ENCODE results near the gene KCNMA1. TPM values are rescaled to one million over a fixed set of nuclear protein-coding genes. Genes with fewer than 3 reads are reported as not detected.
"Not testable (repeated sequence)": the region's sequence is repeated elsewhere in the genome, so short reads cannot be mapped to it uniquely, and the experiment has no call there.

The KCNMA1 gene
- total and polyA plus RNA-seq, 10 donors, result 9.3 to 114 (median 51.5) TPM

DNA sequence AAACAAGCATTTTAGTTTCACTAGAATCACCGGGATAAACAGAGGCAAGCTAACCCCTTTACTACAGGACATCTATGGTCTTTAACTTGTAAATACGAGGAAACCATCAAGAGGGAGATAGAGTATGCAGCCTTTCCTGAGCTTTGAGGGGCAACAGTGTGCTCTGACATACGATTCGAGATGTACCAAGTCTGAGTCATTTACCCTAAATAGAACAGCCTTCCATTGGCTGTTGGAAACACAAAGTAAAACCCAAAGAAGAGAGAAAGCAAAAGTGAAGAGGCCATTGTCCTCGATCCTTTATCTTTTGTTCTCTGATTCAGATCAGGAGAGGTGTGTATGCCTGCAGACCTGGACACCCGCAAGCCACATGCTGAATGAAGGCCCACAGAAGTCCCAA is 289.5 kb downstream of the KCNMA1 start:
- no peak for TF ChIP-seq POLR2A (IDR thresholded peaks at IDR 0.05)
- TF ChIP-seq POLR2AphosphoS5 (IDR thresholded peaks at IDR 0.05), result no peak
- TF ChIP-seq, protein P1, sequence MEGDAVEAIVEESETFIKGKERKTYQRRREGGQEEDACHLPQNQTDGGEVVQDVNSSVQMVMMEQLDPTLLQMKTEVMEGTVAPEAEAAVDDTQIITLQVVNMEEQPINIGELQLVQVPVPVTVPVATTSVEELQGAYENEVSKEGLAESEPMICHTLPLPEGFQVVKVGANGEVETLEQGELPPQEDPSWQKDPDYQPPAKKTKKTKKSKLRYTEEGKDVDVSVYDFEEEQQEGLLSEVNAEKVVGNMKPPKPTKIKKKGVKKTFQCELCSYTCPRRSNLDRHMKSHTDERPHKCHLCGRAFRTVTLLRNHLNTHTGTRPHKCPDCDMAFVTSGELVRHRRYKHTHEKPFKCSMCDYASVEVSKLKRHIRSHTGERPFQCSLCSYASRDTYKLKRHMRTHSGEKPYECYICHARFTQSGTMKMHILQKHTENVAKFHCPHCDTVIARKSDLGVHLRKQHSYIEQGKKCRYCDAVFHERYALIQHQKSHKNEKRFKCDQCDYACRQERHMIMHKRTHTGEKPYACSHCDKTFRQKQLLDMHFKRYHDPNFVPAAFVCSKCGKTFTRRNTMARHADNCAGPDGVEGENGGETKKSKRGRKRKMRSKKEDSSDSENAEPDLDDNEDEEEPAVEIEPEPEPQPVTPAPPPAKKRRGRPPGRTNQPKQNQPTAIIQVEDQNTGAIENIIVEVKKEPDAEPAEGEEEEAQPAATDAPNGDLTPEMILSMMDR (IDR thresholded peaks at IDR 0.05 in 8 of 11, conservative IDR thresholded peaks at IDR 0.05 in 3 of 11), result no peak
- Histone ChIP-seq H3K9me3 (no peaks in the 10 kb centered on the region), H3K4me3 (no peak overlapping the region), H3K4me1 (no peaks in the 10 kb centered on the region), H3K36me3 (no peaks in the 10 kb centered on the region), H3K27ac (no peak overlapping the region), H3K27me3 (replicated peaks in 1 of 7) (no peaks in the 10 kb centered on the region)
- no peak for DNase-seq
- WGBS, 5 donors, result 81 to 92% (median 86%) methylated on average over 6 of the region's 6 CpGs
- intact Hi-C loops (cut with DNase I; ENCODE audit: low total_unique reads), result no loop called here

DNA sequence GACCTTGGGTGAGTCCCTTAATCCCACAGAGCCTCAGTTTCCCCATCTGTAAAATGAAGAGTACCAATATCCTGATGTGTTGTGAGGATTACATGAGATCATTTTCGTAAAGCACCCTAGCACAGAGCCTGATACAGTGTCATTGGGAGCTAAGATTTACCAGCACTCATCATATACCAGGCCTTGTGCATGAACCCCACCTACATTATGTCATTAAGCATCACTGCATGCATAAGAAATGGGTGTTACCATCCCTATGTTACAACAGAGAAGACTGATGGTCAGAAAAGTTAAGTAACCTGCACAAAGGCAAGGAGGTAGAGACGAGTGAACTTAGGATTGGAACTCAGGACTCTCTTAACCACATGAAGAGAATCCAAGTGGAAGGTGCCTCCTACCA is 290.6 kb downstream of the KCNMA1 start:
- Histone ChIP-seq H3K27ac (no peak overlapping the region), H3K27me3 (replicated peaks in 1 of 7) (no peaks in the 10 kb centered on the region), H3K4me1 (no peaks in the 10 kb centered on the region), H3K9me3 (no peaks in the 10 kb centered on the region), H3K36me3 (no peaks in the 10 kb centered on the region), H3K4me3 (no peak overlapping the region)
- intact Hi-C loops (cut with DNase I; ENCODE audit: low total_unique reads), result no loop called here
- no peak for DNase-seq
- no peak for TF ChIP-seq POLR2A (IDR thresholded peaks at IDR 0.05)
- no peak for TF ChIP-seq POLR2AphosphoS5 (IDR thresholded peaks at IDR 0.05)
- TF ChIP-seq, protein P1 (IDR thresholded peaks at IDR 0.05 in 8 of 11, conservative IDR thresholded peaks at IDR 0.05 in 3 of 11), result no peak
- 38 to 74% (median 40%) methylated on average over 2 of the region's 2 CpGs for WGBS, 5 donors

DNA sequence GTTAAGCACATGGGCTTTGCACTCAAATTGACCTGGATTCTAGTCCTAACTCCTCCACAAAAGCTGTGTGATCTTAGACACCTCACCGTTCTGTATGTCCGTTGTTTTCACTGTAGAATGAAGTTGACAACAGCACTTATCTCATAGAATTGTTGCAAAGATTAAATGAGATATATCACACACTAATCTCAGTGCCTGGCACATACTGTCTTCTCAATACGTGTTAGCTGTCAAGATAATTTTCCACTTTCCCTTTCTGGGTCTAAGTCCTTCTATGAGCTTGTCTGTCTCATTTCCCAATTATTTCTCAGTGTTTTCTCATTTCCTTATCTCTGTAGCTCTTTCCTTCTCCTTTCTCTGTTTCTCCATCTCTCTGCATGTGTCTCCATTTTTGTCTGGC is 296.6 kb downstream of the KCNMA1 start:
- TF ChIP-seq, protein P1 (IDR thresholded peaks at IDR 0.05 in 8 of 11, conservative IDR thresholded peaks at IDR 0.05 in 3 of 11), result no peak
- TF ChIP-seq POLR2A (IDR thresholded peaks at IDR 0.05) (no peak), POLR2AphosphoS5 (IDR thresholded peaks at IDR 0.05) (no peak)
- DNase-seq, result no peak

DNA sequence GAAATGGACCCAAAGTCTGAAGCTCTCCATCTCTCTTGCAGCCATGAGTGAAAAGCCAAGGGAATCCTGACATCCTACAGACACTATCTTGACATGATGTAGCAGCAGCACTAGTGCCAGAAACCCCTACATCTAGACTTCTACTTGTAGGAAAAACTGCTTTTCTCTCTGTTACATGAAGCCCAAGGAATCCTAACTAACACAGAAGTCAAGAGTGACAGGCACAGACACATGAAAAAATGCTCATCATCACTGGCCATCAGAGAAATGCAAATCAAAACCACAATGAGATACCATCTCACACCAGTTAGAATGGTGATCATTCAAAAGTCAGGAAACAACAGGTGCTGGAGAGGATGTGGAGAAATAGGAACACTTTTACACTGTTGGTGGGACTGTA is 297.7 kb downstream of the KCNMA1 start:
- H3K27ac ChIP-seq; H3K4me1 ChIP-seq; H3K27me3 ChIP-seq (replicated peaks in 1 of 7); H3K36me3 ChIP-seq; H3K9me3 ChIP-seq; DNase-seq; intact Hi-C loops (cut with DNase I; ENCODE audit: low total_unique reads); H3K4me3 ChIP-seq: not testable (repeated sequence)

More for the DNA sequence above, 296.6 kb downstream of the KCNMA1 start:
- 65 to 72% (median 68%) methylated on average over 3 of the region's 3 CpGs for WGBS, 5 donors
- peaks cover 0 to 8% (median 0%) of the 10 kb centered on the region in 7 donors for H3K27me3 ChIP-seq (replicated peaks in 1 of 7)
- H3K4me3 ChIP-seq, result no peak overlapping the region
- peaks cover 0 to 8% (median 3%) of the 10 kb centered on the region in 8 donors for H3K9me3 ChIP-seq
- no peak overlapping the region for H3K27ac ChIP-seq
- H3K36me3 ChIP-seq, result no peaks in the 10 kb centered on the region
- no peaks in the 10 kb centered on the region for H3K4me1 ChIP-seq
- intact Hi-C loops (cut with DNase I; ENCODE audit: low total_unique reads), result no loop called here

DNA sequence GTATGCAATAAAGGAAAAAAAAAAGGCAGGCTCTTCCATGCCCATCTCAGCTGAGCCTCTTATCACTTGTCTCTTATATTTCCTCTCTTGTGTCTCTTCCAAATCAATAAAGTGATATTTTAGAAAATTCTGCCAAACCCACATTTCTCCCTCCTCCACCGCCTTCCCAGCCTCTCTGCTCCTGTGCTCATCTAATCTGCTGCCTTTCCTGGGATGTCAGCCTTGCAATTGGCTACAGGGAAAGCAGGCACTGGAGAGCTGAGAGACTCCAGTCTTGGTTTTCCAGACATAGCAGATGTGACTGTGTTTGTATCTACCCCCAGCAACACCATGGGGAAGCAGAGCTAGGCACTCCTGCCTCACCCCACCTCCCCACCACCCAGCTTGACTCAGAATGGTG is 298.4 kb downstream of the KCNMA1 start:
- intact Hi-C loops (cut with DNase I; ENCODE audit: low total_unique reads), result no loop called here
- 74 to 93% (median 77%) methylated on average over 1 of the region's 1 CpG for WGBS, 5 donors
- no peak for DNase-seq

More for the DNA sequence above, 298.4 kb downstream of the KCNMA1 start:
- Histone ChIP-seq H3K27ac (no peak overlapping the region), H3K4me3 (no peak overlapping the region), H3K36me3 (no peaks in the 10 kb centered on the region), H3K27me3 (replicated peaks in 1 of 7) (peaks cover 0 to 8% (median 0%) of the 10 kb centered on the region in 7 donors), H3K4me1 (no peaks in the 10 kb centered on the region), H3K9me3 (peaks cover 0 to 8% (median 3%) of the 10 kb centered on the region in 8 donors)
- TF ChIP-seq, protein P1 (IDR thresholded peaks at IDR 0.05 in 8 of 11, conservative IDR thresholded peaks at IDR 0.05 in 3 of 11), result no peak
- TF ChIP-seq POLR2A (IDR thresholded peaks at IDR 0.05) (no peak), POLR2AphosphoS5 (IDR thresholded peaks at IDR 0.05) (no peak)
